HG02870 (cell line): ENCODE results near the gene RPUSD3.

ENCODE experiments used
- ATAC-seq: cut with Tn5 transposase; IDR thresholded peaks from one replicate; pipeline ENCODE4 v1.9.1; 2021; ENCODE audit warnings: mild to moderate bottlenecking, moderate library complexity; ENCODE audit not compliant: unreplicated experiment

RPUSD3 gene

GRCh38 chr3:9808345-9809037, 35.3 kb downstream of the RPUSD3 start:
- ATAC-seq = no peak

GRCh38 chr3:9807981-9808344, 35.8 kb downstream of the RPUSD3 start:
- no peak for ATAC-seq

- no peak for ATAC-seq
Observed at GRCh38 chr3:9806688-9807589, 36.9 kb downstream of the RPUSD3 start.

GRCh38 chr3:9806137-9806536, 37.7 kb downstream of the RPUSD3 start:
- no peak for ATAC-seq

- no peak for ATAC-seq
Observed at GRCh38 chr3:9804996-9805395, 38.8 kb downstream of the RPUSD3 start.

GRCh38 chr3:9803494-9803893, 40.3 kb downstream of the RPUSD3 start:
- no peak for ATAC-seq

GRCh38 chr3:9800529-9800928, 43.3 kb downstream of the RPUSD3 start:
- no peak for ATAC-seq

GRCh38 chr3:9797196-9797945, 46.4 kb downstream of the RPUSD3 start:
- ATAC-seq = no peak

GRCh38 chr3:9795207-9795606, 48.6 kb downstream of the RPUSD3 start:
- no peak for ATAC-seq

- ATAC-seq = no peak
Observed at GRCh38 chr3:9794400-9794799, 49.4 kb downstream of the RPUSD3 start.

- no peak for ATAC-seq
Observed at GRCh38 chr3:9793161-9793781, 50.5 kb downstream of the RPUSD3 start.

- ATAC-seq = peak; percentile 78
Observed at GRCh38 chr3:9792405-9793160, 51.2 kb downstream of the RPUSD3 start, which contains the start of the genes ARPC4 and TADA3. ARPC4 (plus strand) TSS chr3:9793082; CDS start chr3:9793122, 40 bp downstream. TADA3 (minus strand) TSS chr3:9792473; CDS start chr3:9791466, 1,007 bp downstream.

- ATAC-seq = no peak
Observed at GRCh38 chr3:9791790-9792404, 51.9 kb downstream of the RPUSD3 start.

GRCh38 chr3:9791127-9791526, 52.7 kb downstream of the RPUSD3 start:
- ATAC-seq = no peak
